Measurements from ENCODE around the gene GRK1.
"Not testable (repeated sequence)": the region's sequence is repeated elsewhere in the genome, so short reads cannot be mapped to it uniquely, and the experiment has no call there.

Gene GRK1

DNA sequence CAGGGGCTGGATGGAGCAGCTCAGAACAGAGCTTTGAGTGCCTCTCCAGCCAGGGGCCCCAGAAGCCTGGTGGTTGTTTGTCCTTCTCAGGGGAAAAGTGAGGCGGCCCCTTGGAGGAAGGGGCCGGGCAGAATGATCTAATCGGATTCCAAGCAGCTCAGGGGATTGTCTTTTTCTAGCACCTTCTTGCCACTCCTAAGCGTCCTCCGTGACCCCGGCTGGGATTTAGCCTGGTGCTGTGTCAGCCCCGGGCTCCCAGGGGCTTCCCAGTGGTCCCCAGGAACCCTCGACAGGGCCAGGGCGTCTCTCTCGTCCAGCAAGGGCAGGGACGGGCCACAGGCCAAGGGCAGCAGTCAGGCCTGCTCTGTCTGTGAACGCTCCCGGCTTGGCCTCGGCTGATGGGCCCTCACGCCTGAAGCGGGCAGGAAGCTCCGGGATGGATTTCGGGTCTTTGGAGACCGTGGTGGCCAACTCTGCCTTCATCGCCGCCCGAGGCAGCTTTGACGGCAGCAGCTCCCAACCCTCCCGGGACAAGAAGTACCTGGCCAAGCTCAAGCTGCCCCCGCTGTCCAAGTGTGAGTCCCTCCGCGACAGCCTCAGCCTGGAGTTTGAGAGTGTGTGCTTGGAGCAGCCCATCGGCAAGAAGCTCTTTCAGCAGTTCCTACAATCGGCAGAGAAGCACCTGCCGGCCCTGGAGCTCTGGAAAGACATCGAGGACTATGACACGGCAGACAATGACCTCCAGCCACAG, at the start of gene GRK1:
Gene GRK1 (plus strand): TSS at position 269 of the 751 bp plus-strand sequence. CDS start 168 bp downstream, at position 437.
- DNase-seq = no peak

DNA sequence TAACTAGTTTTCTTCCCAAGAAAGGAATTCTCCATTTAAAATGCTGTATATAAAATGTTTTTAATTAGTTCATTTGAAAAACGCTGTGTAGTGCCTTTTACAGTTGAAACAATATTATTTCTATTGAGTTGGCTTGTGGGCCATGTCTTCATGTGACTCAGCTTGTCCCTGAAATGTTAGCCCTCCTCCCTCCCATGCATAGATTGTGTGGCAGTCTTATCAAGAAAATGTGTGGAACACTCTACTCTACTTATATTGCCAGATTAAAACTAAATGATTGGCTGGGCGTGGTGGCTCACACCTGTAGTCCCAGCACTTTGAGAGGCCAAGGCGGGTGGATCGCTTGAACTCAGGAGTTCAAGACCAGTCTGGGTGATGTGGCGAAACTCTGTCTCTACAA, 49.1 kb upstream of the GRK1 start:
- DNase-seq = peak; percentile 32

DNA sequence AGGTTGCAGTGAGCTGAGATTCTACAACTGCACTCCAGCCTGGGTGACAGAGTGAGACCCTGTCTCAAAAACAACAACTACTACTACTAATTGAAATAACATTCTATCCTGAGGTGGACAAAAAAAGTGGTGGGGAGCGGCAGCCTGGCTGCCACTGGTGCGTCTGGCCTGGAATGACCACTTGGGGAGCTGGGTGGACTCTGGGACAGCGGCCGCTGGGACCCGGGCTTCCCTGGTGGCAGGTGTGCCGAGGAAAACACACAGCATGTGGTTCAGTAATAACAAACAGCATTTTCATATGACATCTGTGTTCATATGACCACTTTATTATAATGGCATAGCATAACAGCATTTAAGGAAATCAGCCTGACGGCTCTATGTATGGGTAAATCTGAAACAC, 48.6 kb upstream of the GRK1 start:
- DNase-seq = no peak

DNA sequence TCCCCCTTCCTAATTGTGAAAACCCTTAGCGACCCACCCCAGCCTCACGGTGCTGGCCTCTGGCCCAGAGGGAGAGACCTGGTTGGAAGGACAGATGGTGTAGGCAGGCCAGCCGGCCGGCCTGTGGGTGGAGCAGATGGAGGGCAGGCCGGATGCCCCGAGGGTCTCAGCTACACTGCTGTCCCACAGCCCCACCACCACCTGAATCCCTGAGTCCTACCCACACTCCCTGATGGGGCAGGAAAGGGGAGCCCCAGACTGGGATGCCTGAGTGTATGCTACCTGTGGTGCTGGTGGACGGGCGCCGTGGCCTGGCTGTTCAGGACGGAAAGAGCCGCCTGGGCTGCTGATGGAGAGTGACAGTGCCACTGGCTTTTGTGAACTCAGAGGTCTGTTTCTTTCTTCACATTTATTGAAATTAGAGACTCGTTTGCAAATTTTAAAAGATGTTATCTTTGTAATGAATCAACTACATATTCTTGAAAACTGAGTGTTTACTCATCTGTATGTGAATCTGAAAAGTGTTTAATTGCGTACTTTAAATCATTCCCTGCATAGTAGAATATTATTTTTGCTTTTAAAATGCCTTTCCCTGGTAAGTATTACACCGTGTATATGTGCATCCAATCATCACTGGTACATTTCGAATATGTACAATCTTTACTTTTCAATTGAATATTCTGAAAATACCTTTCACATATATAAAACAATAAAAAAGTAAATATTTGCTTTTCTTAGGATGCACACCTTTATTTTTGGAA, 46.8 kb upstream of the GRK1 start:
- DNase-seq = no peak

DNA sequence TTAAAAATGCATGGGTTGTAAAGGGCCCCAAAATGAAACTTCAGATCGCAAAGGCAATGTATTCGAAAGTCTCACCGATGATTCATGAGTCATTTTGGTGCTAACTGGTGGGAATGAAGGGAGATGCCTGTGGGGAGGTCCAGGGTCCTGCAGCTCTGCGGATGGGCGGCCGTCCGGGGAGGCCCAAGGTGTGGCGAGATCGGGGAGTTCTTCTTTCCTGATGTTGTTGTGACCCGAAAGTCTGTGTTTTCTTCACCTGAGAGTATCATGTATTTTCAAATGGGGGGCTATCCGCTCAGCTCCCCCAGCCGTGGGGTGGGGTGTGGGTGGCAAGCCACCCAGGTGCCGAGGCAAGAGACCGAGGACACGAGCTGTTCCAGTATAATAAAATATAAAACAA, 46.0 kb upstream of the GRK1 start:
- DNase-seq = no peak

DNA sequence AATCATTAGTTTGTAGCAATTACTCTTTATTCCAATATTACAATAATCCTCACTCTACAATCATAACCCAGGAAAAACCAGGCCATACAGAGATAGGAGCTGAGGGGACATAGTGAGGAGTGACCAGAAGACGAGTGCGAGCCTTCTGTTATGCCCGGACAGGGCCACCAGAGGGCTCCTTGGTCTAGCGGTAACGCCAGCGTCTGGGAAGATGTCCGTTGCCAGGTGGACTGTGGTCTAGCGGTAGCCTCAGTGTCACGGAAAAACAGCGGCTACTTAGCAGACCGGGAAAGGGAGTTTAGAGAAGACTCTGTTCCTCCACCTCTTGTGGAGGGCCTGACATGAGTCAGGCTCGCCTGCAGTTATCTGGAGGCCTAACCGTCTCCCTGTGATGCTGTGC, 45.5 kb upstream of the GRK1 start:
- not testable (repeated sequence) for DNase-seq

DNA sequence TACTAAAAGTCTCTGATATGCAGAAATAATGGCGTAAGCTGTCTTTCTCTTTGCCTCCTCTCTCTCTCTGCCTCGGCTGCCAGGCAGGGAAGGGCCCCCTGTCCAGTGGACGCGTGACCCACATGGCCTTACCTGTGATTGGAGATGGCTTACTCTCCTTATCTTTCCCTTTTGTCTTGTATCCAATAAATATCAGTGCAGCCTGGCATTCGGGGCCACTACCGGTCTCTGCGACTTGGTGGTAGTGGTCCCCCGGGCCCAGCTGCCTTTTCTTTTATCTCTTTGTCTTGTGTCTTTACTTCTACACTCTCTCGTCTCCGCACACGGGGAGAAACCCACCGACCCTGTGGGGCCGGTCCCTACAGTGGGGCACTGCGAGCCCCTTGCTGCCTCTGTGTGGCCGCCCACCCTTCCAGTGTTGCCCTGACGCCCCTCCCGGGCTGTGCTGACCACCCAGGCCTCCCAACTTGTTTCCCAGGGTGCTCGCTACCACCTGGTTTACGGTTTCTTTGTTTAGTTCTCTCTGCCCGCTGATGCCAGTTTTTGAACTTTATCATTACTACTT, 45.0 kb upstream of the GRK1 start:
- not testable (repeated sequence) for DNase-seq

DNA sequence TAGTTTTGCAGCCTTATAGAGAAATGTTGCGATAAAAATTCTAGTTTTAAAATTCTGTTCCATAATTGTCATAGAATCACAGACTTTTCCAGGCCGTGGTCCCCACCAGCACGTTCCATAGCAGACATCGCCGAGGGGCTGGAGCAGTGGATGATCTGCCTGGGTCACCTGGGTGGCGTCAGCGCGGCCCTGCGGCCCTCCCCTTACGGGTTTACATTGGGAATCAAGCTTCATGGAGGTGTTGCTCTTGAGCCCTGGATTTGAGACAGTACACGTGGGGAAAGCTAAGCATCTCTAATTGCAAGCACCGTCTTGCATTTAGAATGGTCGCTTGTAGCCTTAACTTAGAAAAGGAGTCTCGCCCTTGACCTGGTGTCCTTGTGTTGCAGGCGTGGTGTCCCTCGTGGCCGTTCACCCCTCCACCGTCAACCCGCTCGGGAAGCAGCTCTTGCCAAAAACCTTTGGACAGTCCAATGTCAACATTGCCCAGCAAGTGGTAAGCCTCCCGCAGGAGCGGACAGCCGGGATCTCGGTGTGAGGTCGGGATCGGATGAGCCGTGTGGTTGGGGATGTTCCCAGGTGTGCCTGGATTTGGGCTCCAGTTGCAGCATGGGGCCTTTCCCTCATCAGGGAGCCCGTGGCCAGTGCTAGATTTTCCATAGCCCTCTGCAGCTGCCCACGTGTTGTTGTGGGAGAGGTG, 44.1 kb upstream of the GRK1 start:
- DNase-seq = no peak

DNA sequence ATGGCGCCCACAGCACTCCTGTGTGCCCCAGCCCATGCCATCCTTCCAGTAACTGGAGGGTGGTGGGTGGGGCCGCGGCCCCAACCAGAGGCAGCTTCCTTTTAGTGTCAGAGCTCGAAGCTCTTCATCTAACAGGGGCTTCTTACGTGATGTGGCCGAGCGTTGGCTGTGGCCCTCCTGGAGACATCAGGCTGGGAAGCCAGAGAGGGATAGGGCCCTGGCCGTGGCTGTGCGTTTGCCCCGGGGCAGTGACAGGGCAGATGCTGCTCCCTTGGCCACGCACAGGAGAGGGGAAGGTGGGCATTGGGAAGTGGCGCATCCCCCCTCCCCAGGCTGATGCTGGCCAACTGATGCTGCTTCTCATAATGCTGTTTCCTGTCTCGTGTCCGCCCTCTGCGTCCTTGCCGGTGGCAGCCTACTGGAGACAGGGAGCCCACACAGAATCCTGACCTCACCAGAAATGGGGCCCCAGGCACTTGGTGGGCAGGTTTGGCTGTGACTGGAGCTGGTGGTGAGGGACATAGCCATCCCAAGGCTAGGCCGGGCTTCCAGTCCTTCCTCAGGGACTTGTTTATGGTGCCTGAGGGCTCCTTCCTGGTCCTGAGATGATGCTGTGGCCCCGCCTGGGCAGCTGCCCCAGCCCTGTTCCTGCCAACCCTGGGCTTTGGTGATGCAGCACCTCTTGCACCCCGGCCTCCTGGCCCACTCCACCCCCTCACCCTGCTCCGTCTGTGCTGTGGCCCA, 43.4 kb upstream of the GRK1 start:
- peak; percentile 16 for DNase-seq

DNA sequence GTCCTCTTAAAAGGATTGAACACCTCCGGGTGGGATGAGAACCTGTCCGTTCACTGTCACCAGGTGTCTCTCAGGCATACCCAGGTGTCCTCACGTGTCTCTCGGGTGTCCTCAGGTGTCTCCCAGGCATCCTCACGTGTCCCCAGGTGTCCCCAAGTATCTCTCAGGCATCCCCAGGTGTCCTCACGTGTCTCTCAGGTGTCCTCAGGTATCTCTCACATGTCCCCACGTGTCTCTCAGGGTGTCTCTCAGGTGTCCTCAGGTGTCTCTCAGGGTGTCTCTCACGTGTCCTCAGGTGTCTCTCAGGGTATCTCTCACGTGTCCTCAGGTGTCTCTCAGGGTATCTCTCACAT, 42.8 kb upstream of the GRK1 start:
- DNase-seq = no peak

DNA sequence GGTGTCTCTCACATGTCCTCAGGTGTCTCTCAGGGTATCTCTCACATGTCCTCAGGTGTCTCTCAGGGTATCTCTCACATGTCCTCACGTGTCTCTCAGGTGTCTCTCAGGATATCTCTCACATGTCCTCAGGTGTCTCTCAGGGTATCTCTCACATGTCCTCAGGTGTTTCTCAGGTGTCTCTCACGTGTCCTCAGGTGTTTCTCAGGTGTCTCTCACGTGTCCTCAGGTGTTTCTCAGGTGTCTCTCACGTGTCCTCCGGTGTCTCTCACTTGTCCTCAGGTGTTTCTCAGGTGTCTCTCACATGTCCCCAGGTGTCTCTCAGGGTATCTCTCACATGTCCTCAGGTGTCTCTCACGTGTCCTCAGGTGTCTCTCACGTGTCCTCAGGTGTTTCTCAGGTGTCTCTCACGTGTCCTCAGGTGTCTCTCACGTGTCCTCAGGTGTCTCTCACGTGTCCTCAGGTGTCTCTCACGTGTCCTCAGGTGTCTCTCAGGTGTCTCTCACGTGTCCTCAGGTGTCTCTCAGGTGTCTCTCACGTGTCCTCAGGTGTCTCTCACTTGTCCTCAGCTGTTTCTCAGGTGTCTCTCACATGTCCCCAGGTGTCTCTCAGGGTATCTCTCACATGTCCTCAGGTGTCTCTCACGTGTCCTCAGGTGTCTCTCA, 42.2 kb upstream of the GRK1 start:
- DNase-seq = not testable (repeated sequence)

DNA sequence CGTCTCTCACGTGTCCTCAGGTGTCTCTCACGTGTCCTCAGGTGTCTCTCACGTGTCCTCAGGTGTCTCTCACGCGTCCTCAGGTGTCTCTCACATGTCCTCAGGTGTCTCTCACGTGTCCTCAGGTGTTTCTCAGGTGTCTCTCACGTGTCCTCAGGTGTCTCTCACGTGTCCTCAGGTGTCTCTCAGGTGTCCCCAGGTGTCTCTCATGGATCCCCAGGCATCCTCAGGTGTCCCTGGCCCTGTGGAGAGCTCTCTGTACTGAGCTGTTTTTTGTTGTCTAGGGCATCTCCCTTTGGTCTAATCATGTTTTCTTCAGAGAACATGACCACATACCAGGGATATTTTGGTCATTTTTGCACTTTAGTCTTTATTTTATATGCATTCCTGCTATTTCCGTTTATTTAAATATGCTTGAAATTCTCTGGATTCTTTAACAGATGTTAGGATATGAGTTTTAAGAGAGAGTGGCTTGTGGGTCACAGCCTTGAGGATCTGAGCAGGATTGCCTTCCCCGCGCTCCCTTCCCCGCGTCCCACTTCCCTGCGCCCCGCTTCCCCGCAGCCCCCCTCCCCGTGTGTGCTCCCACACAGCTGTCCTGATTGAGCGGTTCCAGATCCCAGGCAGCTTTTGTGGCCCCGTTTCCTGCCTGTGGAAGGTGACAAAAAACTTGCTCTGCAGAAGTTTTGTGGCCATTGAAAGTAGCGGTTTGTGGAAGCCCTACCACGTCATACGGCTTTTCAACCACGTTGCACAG, 40.9 kb upstream of the GRK1 start:
- no peak for DNase-seq

DNA sequence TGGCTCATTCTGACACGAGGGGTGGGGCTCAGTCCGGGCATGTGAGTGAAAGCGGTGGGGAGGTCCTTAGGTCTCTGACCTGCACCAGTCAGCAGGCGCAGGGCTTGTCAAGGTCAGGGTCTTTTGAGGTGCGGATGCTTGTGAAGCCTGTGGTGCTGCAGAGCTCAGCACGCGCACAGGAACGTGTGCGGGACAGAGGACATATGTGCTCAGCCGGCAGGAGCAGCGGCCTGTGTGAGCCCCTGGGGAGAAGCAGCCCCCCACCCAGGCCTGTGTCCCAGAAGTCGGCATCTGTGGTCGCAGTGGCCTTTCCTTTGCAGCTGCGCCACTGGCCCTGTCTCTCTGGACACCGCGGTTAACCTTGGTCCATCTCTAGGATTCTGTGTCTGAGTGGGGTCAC, 39.9 kb upstream of the GRK1 start:
- DNase-seq = no peak

DNA sequence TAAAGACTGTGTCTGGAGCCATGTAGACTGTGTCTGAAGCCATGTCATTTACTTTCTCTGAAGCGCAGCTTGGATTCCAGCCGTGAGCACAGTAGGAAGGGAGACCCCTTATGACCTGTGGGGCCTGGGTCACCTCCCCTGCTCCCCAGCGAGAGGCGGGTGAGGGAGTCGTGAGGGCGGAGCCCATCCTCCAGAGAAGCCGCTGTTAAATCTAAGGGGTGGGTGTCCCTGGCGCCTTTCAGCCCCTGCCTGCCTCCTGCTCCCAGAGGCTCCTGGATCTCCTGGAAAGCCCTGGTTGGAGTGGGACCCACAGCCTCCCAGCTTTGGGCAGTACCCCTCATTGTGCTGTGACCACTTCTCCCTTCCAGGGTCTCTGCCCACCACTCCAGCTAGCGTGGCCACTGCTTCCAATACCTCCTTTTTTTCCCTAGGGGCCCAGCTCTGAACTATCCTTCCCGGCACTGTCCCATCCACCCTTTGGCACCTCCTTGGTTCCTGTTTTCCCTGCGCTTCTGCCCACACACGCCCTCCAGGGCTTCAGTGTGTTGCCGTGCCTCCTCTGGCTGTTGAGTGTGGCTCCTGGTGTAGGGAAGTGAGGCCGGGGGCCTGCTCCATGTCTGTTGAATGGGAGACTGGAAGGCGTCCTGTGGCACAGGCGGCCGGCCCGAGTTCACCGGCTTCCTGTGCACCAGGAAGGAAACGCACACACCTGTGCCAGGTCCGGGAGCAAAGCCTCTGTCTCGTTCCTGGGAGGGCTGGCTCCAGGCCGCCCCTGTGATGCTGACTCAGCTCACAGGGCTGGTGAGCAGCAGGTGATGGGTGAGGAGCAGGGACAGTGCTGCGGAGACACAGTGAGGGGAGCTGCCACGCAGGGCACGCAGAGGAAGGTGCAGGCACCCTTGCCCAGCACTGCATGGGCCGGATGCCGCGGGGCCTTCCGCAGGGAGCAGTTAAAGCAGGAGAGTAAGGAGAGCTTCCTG, 38.4 kb upstream of the GRK1 start:
- DNase-seq = no peak

DNA sequence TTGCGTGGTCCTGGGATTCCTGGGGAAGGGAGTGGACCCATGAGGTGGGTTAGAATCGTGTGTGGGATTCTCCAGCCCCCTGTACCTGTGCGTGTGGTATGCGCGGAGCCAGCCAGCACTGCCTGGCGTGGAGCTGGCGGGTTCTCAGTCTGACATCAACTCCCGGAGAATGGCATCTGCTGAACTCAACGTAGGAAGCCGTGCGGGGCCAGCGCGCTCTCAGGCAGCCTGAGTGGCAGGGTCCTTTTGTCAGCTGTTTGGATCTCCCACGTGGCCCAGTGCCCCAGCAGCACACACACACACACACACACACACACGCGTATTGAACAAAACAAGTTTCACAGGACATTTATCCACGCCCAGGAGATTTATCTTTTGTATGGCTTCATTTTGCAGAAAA, 37.2 kb upstream of the GRK1 start:
- no peak for DNase-seq

DNA sequence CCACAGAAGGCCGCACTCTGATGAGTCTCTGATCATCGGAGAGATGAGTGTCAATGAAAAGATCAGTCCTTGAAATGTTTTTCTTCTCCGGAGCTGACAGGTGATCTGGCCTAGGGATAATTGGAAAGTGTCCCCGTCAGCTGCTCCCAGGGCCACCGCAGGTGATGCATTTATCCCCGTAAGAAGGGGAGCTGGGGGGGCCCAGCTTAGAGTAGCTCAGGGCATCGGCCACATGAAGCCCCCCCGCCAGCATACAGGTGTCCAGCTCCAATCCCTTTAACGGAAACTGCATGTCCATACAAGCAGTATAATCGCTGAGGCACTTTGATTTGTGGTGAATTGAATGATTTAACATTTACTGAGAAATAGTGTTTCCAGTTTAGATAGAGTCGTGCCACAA, 36.7 kb upstream of the GRK1 start:
- no peak for DNase-seq

DNA sequence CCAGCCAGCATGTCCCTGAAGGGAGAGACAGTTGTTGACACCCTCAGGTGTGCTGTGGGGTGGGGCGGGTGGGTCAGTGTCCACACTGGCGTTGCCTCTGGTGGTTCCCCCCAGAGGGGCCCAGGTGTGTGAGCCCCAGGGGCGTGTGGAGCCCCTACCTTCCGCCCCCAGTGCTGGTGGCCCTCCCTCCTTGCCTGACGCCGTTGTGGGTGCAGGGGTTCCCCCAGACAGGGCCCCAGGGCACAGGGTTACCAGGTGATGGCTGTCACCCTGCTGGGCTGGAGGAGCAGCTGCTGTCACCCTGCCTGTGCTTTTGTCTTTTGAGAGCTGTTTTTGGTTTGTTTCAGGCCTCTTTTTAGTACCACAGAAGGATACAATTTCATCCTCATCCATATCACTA, 36.2 kb upstream of the GRK1 start:
- DNase-seq = no peak

DNA sequence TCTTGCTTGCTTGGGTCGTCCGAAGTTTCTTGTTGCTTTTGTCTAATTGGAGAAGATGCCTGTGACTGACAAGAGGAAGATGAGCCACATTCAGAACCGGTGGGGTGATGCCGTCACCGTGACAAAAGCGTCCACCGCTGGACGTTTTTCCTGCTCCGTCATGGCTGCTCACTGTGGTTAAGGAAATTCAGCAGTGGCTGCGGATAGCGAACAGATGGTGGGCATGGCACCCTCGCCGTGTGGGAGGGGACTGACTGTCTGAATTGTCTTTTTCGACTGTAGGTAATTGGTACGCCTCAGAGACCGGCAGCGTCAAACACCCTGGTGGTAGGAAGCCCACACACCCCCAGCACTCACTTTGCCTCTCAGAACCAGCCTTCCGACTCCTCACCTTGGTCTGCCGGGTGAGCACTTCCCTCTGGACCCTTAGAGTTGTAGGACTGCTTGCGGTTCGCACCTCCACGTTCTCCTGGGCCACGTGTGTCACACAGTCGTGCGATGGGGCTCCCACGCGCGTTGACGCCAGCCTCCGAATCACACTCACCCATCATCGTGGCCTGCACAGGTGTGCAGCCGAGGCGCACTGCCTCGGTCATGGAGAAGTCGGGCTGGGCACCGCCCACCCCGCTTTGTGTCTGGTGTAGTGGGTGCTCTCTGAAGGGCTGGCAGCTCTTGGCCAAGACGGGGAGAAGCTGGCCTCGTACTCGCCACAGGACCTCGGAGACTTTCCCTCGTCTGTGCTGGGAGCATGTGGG, 35.5 kb upstream of the GRK1 start:
- no peak for DNase-seq

DNA sequence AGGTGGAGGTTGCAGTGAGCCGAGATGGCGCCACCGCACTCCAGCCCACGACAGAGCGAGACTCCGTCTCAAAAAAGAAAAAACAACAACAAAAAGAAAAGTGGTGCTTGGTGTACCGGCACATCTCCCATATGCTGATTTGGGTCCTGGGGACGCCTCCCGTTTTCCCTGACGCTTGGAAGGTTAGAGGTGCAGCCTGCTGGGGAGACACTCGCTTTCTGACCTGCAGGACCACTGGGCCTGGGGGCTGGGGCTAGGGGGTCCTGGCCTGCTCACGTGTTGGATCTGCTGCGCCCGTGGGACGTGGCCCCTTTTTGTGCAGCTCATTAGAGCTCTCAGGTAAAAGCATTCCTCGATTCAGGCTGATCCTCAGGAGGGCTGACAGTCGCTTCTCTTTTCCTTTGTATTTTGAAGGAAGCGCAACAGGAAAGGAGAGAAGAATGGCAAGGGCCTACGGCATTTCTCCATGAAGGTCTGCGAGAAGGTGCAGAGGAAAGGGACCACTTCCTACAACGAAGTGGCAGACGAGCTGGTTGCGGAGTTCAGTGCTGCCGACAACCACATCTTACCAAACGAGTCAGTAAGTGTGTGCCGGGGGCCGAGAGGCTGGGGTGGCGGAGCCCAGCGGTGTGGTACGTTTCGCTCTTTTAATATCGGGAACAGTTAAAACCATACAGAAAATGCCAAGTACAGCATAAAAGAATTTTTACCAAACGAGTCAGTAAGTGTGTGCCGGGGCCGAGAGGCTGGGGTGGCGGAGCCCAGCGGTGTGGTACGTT, 34.1 kb upstream of the GRK1 start:
- no peak for DNase-seq

Data from hematopoietic multipotent progenitor cell treated with erythropoietin and hydrocortisone succinate and interleukin-3 and kit ligand, for 8 days (in vitro differentiated cells).